H9 (cell line): ENCODE data around the gene NPIPB12. TPM values are rescaled to one million over a fixed set of nuclear protein-coding genes. Genes with fewer than 3 reads are reported as not detected.
"Not testable (repeated sequence)": the region's sequence is repeated elsewhere in the genome, so short reads cannot be mapped to it uniquely, and the experiment has no call there.

Experiments used
- DNase-seq: peaks from one replicate; pipeline ENCODE4 v3.0.0-alpha.2; 2017
- H2AFZ ChIP-seq: one replicate; pipeline ENCODE4 v1.6.1; 2013; ENCODE audit warnings: mild to moderate bottlenecking, low read length, control low read depth, moderate library complexity
- H2AK5ac ChIP-seq: 2 replicates; pipeline ENCODE4 v1.6.1; 2013; ENCODE audit warnings: low read length, control low read depth, mixed read lengths; ENCODE audit not compliant: insufficient read length
- H2BK120ac ChIP-seq: one replicate; pipeline ENCODE4 v1.6.1; 2013; ENCODE audit warnings: low read depth, mild to moderate bottlenecking, low read length, control low read depth, inconsistent platforms; ENCODE audit not compliant: poor library complexity, severe bottlenecking
- H2BK12ac ChIP-seq: 2 replicates; pipeline ENCODE4 v1.6.1; 2013; ENCODE audit warnings: low read length, control low read depth, mixed read lengths, low read depth; ENCODE audit not compliant: insufficient read length
- H2BK15ac ChIP-seq: 2 replicates; pipeline ENCODE4 v1.6.1; 2013; ENCODE audit warnings: low read depth, low read length, control low read depth
- H2BK20ac ChIP-seq: one replicate; pipeline ENCODE4 v1.6.1; 2013; ENCODE audit warnings: low read depth, mild to moderate bottlenecking, low read length, control low read depth, inconsistent platforms; ENCODE audit not compliant: poor library complexity, severe bottlenecking
- H2BK5ac ChIP-seq: 2 replicates; pipeline ENCODE4 v1.6.1; 2013; ENCODE audit warnings: low read length, control low read depth, mixed read lengths; ENCODE audit not compliant: insufficient read length
- H3K14ac ChIP-seq: 2 replicates; pipeline ENCODE4 v1.6.1; 2013; ENCODE audit warnings: low read length, control low read depth; ENCODE audit not compliant: insufficient read depth
- H3K18ac ChIP-seq: 2 replicates; pipeline ENCODE4 v1.6.1; 2013; ENCODE audit warnings: low read depth, mild to moderate bottlenecking, mixed read lengths, low read length, control low read depth; ENCODE audit not compliant: insufficient read length
- H3K23ac ChIP-seq: 2 replicates; pipeline ENCODE4 v1.6.1; 2013; ENCODE audit warnings: low read length, control low read depth, mixed read lengths, low read depth; ENCODE audit not compliant: insufficient read length
- H3K23me2 ChIP-seq: 2 replicates; pipeline ENCODE4 v1.6.1; 2013; ENCODE audit warnings: low read depth, mild to moderate bottlenecking, mixed read lengths, low read length, control low read depth; ENCODE audit not compliant: insufficient read length, poor library complexity, severe bottlenecking
- H3K27ac ChIP-seq: 2 replicates; pipeline ENCODE4 v1.5.1; 2013; ENCODE audit warnings: low read length, control low read depth, mixed read lengths, low read depth; ENCODE audit not compliant: insufficient read length
- H3K27me3 ChIP-seq: 2 replicates; pipeline ENCODE4 v1.6.1; 2013; ENCODE audit warnings: low read length, control low read depth, inconsistent platforms; ENCODE audit not compliant: insufficient read depth
- H3K4ac ChIP-seq: 2 replicates; pipeline ENCODE4 v1.6.1; 2013; ENCODE audit warnings: low read depth, mild to moderate bottlenecking, control low read depth, inconsistent platforms, low read length, moderate library complexity
- H3K4me1 ChIP-seq: 2 replicates; pipeline ENCODE4 v1.6.1; 2013; ENCODE audit warnings: low read length, control low read depth, inconsistent platforms; ENCODE audit not compliant: insufficient read depth
- H3K4me2 ChIP-seq: 2 replicates; pipeline ENCODE4 v1.6.1; 2013; ENCODE audit warnings: low read length, control low read depth, mixed read lengths; ENCODE audit not compliant: insufficient read length, insufficient read depth
- H3K56ac ChIP-seq: 2 replicates; pipeline ENCODE4 v1.6.1; 2013; ENCODE audit warnings: low read depth, mild to moderate bottlenecking, mixed read lengths, low read length, control low read depth; ENCODE audit not compliant: insufficient read length
- H3K79me1 ChIP-seq: 2 replicates; pipeline ENCODE4 v1.6.1; 2013; ENCODE audit warnings: low read depth, mild to moderate bottlenecking, moderate library complexity, low read length, control low read depth, inconsistent platforms; ENCODE audit not compliant: insufficient read depth, poor library complexity, severe bottlenecking
- H3K79me2 ChIP-seq: 2 replicates; pipeline ENCODE4 v1.6.1; 2013; ENCODE audit warnings: low read length, control low read depth, inconsistent platforms; ENCODE audit not compliant: insufficient read depth
- H3K9ac ChIP-seq: 2 replicates; pipeline ENCODE4 v1.6.1; 2013; ENCODE audit warnings: low read length, control low read depth, mixed read lengths; ENCODE audit not compliant: insufficient read length; ENCODE audit errors: extremely low read depth
- H3K9me3 ChIP-seq: one replicate; pipeline ENCODE4 v1.6.1; 2013; ENCODE audit warnings: low read depth, low read length, inconsistent platforms; ENCODE audit not compliant: control insufficient read depth
- H3T11ph ChIP-seq: one replicate; pipeline ENCODE4 v1.6.1; 2013; ENCODE audit warnings: mild to moderate bottlenecking, low read length, control low read depth, inconsistent platforms
- H4K20me1 ChIP-seq: one replicate; pipeline ENCODE4 v1.6.1; 2013; ENCODE audit not compliant: control insufficient read depth, insufficient read length, insufficient read depth
- H4K5ac ChIP-seq: 2 replicates; pipeline ENCODE4 v1.6.1; 2013; ENCODE audit warnings: low read depth, mild to moderate bottlenecking, mixed read lengths, low read length, control low read depth; ENCODE audit not compliant: insufficient read length
- H4K8ac ChIP-seq: replicated peaks from 2 replicates; pipeline ENCODE4 v1.6.1; 2013; ENCODE audit warnings: low read length, control low read depth, mixed read lengths, low read depth; ENCODE audit not compliant: insufficient read length
- H4K91ac ChIP-seq: 2 replicates; pipeline ENCODE4 v1.6.1; 2013; ENCODE audit warnings: low read depth, mild to moderate bottlenecking, moderate library complexity, mixed read lengths, low read length, control low read depth; ENCODE audit not compliant: insufficient read length
- H3K27ac Mint-ChIP-seq, 3 experiments: 2 replicates in 2 of 3; 3 replicates in 1 of 3; pipeline ENCODE4 v1.8.0; 2020 to 2021; ENCODE audit warnings: mixed read lengths in 3 of 3, mild to moderate bottlenecking in 1 of 3, moderate library complexity in 1 of 3
- H3K27me3 Mint-ChIP-seq: 2 replicates; pipeline ENCODE4 v1.8.0; 2021; ENCODE audit warnings: low read depth, mild to moderate bottlenecking, moderate library complexity, mixed read lengths
- H3K36me3 Mint-ChIP-seq, 3 experiments: 2 replicates in 2 of 3; 3 replicates in 1 of 3; pipeline ENCODE4 v1.8.0; 2020 to 2021; ENCODE audit warnings: low read depth in 3 of 3, mixed read lengths in 3 of 3; ENCODE audit not compliant: insufficient read depth in 1 of 3
- H3K4me1 Mint-ChIP-seq, 2 experiments: 2 replicates each; pipeline ENCODE4 v1.8.0; 2020; ENCODE audit warnings: mixed read lengths in 2 of 2
- H3K4me3 Mint-ChIP-seq, 2 experiments: 2 replicates in 1 of 2; 3 replicates in 1 of 2; pipeline ENCODE4 v1.8.0; 2020 to 2021; ENCODE audit warnings: mild to moderate bottlenecking in 2 of 2, mixed read lengths in 2 of 2, moderate library complexity in 1 of 2
- H3K9me3 Mint-ChIP-seq, 2 experiments: 2 replicates in 1 of 2; 3 replicates in 1 of 2; pipeline ENCODE4 v1.8.0; 2020; ENCODE audit warnings: mild to moderate bottlenecking in 2 of 2, mixed read lengths in 2 of 2, moderate library complexity in 1 of 2
- WGBS: extraction: QIAGEN DNeasy Blood & Tissue Kit; methylation state at CpG from one replicate; pipeline ENCODE4 v1.1.7; 2013; ENCODE audit warnings: missing lambda C conversion rate, low lambda C conversion rate, mixed read lengths; ENCODE audit not compliant: insufficient read length; ENCODE audit errors: extremely low coverage; 5-methylcytosine and 5-hydroxymethylcytosine counted together
- total RNA-seq: library from RNA; stranded (reverse); gene quantifications from 2 replicates; pipeline ENCODE4 v1.2.1, GENCODE V29; 2021

NPIPB12 gene
- total RNA-seq, 1 experiment from 2014 or later: 55.1 TPM

DNA sequence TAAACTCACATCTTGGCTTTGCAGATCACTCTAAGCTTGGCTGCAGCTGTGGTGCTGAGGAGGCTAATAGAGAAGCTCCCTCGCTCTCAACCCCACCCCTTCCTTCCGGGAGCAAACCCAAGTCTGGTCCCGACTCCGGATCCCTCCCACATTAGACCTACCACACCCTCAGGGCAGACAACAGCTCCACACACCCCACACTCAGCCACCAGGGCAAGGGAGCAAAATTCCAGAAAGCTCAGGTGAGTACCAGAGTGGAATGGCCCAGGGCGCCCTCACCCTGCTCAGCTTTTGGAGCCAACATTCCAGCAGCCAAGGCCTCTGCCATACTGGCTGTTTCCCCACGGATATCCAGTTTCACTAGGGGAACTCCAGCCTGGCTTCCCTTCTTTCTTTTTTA lies 36.5 kb downstream of the NPIPB12 start:
- not testable (repeated sequence) for H3K36me3 Mint-ChIP-seq, H3K9ac ChIP-seq, H2AK5ac ChIP-seq, H2BK120ac ChIP-seq, H3K27me3 Mint-ChIP-seq, H3K14ac ChIP-seq, H3K4me1 Mint-ChIP-seq, H3K4me3 Mint-ChIP-seq, H4K91ac ChIP-seq, H2BK5ac ChIP-seq, H3K9me3 ChIP-seq, H3T11ph ChIP-seq, H4K5ac ChIP-seq, H2AFZ ChIP-seq, H2BK12ac ChIP-seq, H3K79me2 ChIP-seq, H3K27me3 ChIP-seq, DNase-seq, H3K79me1 ChIP-seq, H3K56ac ChIP-seq, H3K4ac ChIP-seq, H3K27ac Mint-ChIP-seq, H2BK15ac ChIP-seq, H3K4me2 ChIP-seq, H3K23me2 ChIP-seq, H2BK20ac ChIP-seq, H3K9me3 Mint-ChIP-seq, H3K4me1 ChIP-seq, H3K18ac ChIP-seq, H4K20me1 ChIP-seq, H4K8ac ChIP-seq, H3K27ac ChIP-seq, H3K23ac ChIP-seq
- WGBS: no CpG with 5 or more reads among the region's 6 CpGs

DNA sequence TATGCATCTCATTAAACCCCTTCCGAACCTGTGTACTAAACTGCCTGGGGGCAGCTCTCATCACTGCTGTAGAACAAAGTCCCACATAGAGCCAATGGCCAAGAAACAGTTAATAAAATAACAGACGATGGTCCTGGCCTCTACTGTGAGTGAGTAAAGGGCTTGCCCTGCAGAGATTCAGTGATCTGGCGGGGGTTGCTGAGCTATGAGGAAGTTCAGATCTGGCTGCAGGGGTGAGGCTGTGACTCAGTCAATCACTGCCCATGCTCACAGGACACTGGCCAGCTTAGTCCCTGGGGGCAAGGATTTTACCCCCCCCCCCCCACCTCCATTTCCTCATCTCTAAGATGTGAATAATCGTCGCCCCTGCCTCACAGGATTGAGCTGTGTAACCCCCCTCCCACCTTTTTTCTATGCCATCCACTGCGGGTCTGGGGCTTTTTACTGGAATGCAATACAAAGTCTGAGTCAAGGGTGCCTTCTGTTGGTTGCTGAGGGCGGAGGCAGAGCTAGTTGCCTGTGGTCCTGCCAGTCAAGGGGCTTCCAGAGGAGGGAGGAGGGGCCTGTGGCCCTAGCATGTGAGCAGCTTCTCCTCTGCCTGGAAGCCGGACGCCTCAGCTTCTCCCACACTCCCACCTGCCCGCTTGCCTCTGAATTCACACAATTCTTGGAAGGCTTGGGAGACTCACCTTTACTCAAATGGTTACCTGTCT lies 38.4 kb downstream of the NPIPB12 start:
- H3K56ac ChIP-seq, H3K4me1 ChIP-seq, H4K8ac ChIP-seq, H2BK5ac ChIP-seq, H3K27me3 ChIP-seq, H4K91ac ChIP-seq, DNase-seq, H3K27ac Mint-ChIP-seq, H3K9me3 ChIP-seq, H3K27me3 Mint-ChIP-seq, H2BK12ac ChIP-seq, H2BK20ac ChIP-seq, H2BK120ac ChIP-seq, H2BK15ac ChIP-seq, H2AK5ac ChIP-seq, H2AFZ ChIP-seq, H4K20me1 ChIP-seq, H3K36me3 Mint-ChIP-seq, H3K4me1 Mint-ChIP-seq, H3K79me2 ChIP-seq, H3K9ac ChIP-seq, H3K18ac ChIP-seq, H3K27ac ChIP-seq, H3K4me2 ChIP-seq, H3K14ac ChIP-seq, H3T11ph ChIP-seq, H3K9me3 Mint-ChIP-seq, H4K5ac ChIP-seq, H3K23me2 ChIP-seq, H3K4me3 Mint-ChIP-seq, H3K79me1 ChIP-seq, H3K4ac ChIP-seq, H3K23ac ChIP-seq: not testable (repeated sequence)
- WGBS: no CpG with 5 or more reads among the region's 10 CpGs
